ENCODE measurements around the gene ESRRA.

The ESRRA gene

DNA sequence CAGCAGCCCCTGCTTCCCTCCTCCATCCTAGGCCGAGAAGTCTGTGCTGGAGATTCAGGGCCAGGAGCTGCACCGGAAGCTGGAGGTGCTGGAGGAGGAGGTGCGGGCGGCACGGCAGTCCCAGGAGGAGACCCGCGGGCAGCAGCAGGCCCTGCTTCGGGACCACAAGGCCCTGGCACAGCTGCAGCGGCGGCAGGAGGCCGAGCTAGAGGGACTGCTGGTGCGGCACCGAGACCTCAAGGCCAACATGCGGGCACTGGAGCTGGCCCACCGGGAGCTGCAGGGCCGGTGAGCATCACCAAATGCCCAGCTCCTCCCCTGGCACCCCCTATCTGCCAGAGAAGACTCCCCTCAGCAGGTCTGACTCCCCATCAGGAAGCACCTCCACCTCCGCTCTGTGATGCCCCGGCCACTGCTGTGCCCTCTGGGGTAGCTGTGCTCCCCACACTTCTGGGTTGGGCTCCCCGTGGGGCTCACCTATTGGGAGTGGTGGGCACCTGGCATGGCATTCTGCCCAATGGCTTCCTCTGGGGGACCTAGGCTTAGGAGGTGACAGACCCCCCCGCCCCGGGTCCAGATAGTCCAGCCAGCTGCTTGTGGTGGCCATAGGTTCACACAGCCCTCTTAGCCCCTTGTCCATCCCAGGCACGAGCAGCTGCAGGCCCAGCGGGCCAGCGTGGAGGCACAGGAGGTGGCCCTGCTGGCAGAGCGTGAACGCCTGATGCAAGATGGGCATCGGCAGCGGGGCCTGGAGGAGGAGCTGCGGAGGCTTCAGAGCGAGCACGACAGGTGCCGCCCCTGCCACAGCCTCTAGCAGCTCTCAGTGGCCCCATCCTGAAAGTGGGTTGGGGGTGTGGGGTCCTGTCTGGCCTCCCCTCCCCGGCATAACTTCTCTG, 47.0 kb downstream of the ESRRA start:
- no peak for DNase-seq

DNA sequence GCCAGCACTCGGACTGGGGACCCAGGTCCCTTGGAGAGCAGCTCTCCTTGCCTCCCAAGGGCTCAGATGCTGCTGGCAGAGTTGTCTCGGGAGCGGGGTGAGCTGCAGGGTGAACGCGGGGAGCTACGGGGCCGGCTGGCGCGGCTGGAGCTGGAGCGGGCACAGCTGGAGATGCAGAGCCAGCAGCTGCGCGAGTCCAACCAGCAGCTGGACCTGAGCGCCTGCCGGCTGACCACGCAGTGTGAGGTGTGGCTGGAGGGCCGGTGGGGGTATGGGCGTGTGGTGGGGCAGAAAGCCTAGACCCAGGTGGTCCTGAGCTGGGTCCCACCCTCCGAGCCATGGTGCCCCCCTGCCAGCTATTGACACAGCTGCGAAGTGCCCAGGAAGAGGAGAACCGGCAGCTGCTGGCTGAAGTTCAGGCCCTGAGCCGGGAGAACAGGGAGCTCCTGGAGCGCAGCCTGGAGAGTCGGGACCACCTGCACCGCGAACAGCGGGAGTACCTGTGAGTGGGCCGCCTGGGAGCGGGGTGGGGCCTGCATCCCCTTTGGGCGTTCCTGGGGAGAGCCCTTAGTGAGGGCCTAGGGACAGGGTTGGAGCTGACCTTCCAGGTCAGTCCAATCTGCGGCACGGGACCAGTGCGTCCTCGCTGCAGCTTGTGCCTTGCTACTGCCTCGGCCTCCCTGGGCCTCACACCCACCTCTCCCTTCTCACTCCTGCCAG, 47.8 kb downstream of the ESRRA start:
- DNase-seq: no peak

DNA sequence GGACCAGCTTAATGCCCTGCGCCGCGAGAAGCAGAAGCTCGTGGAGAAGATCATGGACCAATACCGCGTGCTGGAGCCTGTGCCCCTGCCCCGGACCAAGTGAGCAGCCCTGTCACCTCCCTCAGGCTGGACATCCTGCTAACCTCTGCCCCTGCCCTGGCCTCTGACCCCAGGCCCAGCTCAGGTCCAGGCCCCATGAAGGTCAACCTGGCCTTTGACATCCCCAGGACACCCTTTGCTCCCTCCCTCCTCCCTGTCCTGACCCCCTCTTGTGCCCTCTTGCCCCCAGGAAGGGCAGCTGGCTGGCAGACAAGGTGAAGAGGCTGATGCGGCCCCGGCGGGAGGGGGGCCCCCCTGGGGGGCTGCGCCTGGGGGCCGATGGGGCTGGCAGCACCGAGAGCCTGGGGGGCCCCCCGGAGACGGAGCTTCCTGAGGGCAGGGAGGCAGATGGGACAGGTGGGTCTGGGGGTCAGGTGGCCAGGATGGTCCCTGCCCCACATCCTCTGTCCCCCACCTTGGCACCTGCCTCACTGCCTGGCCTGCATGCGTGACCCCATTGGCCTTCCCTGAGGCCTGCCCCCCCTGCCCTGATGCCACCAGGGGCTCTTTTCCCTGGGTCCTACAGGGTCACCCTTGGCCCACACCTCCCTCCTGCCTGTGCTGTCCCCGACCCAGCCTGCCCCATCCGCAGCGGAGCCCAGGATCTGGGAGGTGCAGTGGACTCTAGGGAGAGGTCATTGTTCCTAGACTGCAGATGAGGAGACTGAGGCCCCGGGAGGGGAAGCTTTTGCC, 48.6 kb downstream of the ESRRA start:
- DNase-seq: no peak

- no peak for DNase-seq
These were observed 50.0 kb downstream of the ESRRA start for GRCh38 chr11:64355078-64355940.

DNA sequence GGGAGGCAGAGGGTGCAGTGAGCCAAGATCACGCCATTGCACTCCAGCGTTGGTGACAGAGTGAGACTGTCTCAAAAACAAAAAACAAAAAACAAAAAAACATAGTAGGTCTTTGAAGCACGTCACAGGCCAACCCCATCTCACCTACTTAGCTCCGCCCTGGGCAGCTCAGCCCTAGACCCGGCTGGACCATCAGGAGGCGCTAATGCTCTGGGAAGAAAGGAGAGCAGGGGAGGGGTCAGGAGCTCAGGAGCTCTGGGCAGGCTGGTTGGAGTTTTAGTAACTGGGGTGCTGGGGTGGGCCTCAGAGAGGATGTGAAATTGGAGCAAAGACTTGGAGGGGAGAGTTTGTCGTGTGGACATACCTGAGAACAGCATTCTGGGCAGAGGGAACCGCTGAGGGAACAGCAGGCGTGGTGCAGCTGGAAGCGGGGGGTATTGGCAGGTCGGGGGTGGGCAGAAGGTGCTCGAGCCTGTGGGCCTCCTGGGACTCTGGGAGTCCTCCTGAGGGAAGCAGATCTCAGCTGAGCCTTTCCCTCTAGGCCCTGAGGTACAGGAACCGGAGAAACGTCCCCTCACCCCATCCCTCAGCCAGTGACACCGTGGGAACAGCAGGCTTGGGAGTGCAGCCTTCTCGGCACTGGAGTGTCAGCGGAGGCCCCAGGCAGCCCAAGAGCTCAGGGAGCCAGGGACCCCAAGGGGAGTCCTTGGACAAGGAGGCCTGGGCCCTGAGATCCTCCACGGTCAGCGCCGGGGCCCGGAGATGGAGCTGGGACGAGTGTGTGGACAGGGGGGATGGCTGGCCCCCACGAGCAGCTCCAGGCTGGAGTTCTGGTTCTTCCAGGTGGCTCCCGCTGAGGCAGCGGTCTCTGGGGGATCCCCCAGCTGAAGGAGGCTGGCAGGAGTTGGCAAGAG, 51.4 kb downstream of the ESRRA start:
- no peak for DNase-seq

- no peak for DNase-seq
These were observed 52.1 kb downstream of the ESRRA start for GRCh38 chr11:64357446-64357845.

DNA sequence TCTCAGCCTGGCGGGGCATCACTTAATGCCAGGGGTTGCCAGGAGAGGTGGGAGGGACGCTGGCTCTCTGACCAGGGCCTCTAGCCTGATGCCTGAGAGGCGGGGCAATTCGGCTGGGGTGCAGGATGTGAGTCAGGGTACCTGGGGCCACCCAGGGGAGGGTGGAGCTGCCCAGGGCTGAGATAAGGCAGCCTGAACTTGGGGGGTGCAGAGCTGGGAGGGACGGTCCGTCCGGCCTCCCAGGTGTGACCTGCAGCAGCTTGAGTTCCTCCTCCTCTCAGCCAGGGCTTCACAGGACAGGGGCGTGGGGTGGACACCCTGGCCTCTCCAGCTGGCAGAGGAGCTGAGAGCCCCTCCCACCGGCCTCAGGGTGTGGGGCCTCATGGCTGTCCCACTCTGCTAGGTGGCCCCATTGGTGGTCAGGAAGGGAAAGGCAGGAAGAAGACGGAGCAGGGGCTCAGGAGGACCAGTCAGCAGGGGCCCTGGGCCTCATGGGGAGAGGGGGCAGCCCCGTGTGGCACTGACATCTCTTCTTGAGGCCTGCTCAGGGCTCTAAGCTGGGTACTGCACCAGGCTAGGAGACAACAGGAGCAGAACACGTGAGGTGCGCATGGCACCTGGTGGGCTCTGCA, 52.7 kb downstream of the ESRRA start:
- DNase-seq: no peak

DNA sequence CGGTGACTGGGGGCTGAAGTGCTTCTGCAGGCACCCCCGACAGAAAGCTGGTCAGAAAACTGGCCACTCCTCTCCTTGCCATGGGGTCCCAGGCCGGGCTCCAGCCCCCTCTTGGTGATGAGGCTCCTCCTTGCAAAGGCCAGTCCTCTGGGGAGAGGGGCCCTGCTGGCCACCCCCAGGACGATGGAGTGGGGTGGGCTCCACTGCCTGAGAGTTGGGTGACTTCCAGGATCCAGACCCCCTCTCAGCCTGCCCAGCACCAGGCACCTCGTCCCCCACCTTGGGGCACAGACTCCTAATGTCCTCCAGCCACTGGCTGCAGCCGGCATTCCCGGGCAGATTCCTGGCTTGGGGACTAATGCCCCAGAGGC, 53.2 kb downstream of the ESRRA start:
- DNase-seq: no peak

- DNase-seq: peak; percentile 44
These were observed 53.8 kb downstream of the ESRRA start, which contains the start of gene RPS6KA4 for GRCh38 chr11:64358907-64359711. TSS of gene RPS6KA4 (plus strand) at chr11:64359162. CDS start at chr11:64359236, 74 bp downstream.

DNA sequence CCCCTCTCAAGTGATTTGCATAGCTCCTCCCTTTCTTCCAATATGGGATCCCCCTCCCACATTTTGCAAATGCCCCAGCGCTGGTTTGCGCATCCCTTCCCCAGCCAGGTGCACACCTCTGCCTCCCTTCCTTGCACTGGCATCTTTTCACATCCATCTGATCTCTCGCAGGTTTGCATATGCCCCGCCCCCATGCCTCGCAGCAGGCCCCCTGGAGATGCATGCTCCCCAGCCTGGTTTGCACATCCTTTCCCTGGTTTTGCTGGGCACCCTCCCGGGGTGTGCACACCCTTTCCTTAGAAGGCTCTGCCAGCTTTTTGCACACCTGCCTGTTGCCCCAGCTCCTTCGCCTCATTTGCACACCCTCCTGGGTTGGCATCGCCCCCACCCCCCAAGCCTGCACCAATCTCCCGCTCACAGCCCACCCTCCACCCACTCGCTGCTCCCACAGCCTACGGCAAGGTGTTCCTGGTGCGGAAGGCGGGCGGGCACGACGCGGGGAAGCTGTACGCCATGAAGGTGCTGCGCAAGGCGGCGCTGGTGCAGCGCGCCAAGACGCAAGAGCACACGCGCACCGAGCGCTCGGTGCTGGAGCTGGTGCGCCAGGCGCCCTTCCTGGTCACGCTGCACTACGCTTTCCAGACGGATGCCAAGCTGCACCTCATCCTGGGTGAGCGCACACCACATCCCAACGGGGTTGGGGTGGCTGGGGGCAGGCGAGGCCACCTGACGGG, 54.6 kb downstream of the ESRRA start:
- peak; percentile 24 for DNase-seq

DNA sequence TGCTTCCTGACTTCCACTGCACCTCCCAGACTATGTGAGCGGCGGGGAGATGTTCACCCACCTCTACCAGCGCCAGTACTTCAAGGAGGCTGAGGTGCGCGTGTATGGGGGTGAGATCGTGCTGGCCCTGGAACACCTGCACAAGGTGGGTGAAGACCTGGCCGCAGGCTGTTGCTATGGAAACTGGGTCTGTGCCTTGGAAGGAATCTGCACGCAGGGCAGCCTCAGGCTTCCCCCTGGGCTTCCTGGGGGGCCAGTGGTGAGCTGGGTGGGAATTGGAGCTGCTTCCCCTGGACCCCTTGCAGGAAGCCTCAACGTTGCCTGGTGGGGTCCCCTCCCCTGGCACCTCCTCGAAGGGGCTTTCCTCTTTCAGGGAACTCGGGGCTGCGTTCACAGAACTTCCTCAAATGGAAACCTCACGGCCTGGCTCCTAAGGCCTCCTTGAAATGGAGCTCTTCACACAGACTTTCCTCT, 55.2 kb downstream of the ESRRA start:
- no peak for DNase-seq

GRCh38 chr11:64361659-64362058, 56.3 kb downstream of the ESRRA start:
- no peak for DNase-seq

GRCh38 chr11:64362339-64362738, 57.0 kb downstream of the ESRRA start:
- no peak for DNase-seq

- no peak for DNase-seq
These were observed 59.1 kb downstream of the ESRRA start for GRCh38 chr11:64364435-64364834.

DNA sequence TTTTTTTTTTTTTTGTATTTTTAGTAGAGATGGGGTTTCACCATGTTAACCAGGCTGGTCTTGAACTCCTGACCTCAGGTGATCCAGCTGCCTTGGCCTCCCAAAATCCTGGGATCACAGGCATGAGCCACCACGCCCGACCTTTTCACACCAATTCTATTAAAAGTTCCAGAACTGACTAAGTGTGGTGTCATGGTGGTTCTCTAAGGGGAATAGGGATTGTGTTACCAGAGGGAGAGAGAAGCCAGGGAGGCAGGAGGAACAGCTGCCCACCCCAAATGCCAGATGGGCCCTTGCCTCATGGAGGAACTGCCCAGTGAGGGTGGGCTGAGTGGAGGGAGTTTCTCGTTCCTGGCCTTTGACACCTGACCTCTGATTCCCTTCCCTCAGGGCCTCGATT, 59.6 kb downstream of the ESRRA start:
- DNase-seq: no peak

Data from central memory CD4-positive, alpha-beta T cell (primary cell).